Fibroblast of mammary gland (primary cell): ENCODE results near the gene RIMS4.

Experiments
- DNase-seq: peaks from one replicate; pipeline ENCODE4 v3.0.0-alpha.2; 2010; ENCODE audit warnings: low read depth
- H3K4me3 ChIP-seq: 2 replicates; pipeline ENCODE4 v1.5.1; 2011; ENCODE audit warnings: low read depth, mild to moderate bottlenecking, low read length, moderate library complexity; ENCODE audit not compliant: control insufficient read depth
- CTCF ChIP-seq: conservative IDR thresholded peaks from 2 replicates; pipeline ENCODE4 v1.5.1; 2011; ENCODE audit warnings: low read depth, low read length, inconsistent platforms; ENCODE audit not compliant: control insufficient read depth, insufficient read depth

Gene RIMS4

GRCh38 chr20:44745598-44746366 is 64.6 kb downstream of the RIMS4 start, which contains the start of gene KCNK15:
Gene KCNK15 (plus strand): TSS chr20:44745865. CDS start chr20:44745911, 46 bp downstream.
- no peak for DNase-seq
- no peak for TF ChIP-seq CTCF
- peak within 1 kb of the TSS; percentile 42 for H3K4me3 ChIP-seq

GRCh38 chr20:44745122-44745597 is 65.2 kb downstream of the RIMS4 start:
- DNase-seq, result no peak
- TF ChIP-seq CTCF, result no peak
- peak overlapping the region; percentile 42 for H3K4me3 ChIP-seq

- no peak for TF ChIP-seq CTCF
- no peak overlapping the region for H3K4me3 ChIP-seq
- no peak for DNase-seq
Measured at GRCh38 chr20:44743916-44744655, 66.3 kb downstream of the RIMS4 start.

- TF ChIP-seq CTCF, result no peak
- no peak overlapping the region for H3K4me3 ChIP-seq
- no peak for DNase-seq
Measured at GRCh38 chr20:44743080-44743701, 67.2 kb downstream of the RIMS4 start.

GRCh38 chr20:44742304-44743079 is 67.9 kb downstream of the RIMS4 start:
- no peak for TF ChIP-seq CTCF
- DNase-seq, result no peak
- no peak overlapping the region for H3K4me3 ChIP-seq

GRCh38 chr20:44739942-44740341 is 70.4 kb downstream of the RIMS4 start:
- H3K4me3 ChIP-seq, result no peak overlapping the region
- no peak for TF ChIP-seq CTCF
- no peak for DNase-seq
